Measurements from ENCODE around the gene LYPD3.

DNA sequence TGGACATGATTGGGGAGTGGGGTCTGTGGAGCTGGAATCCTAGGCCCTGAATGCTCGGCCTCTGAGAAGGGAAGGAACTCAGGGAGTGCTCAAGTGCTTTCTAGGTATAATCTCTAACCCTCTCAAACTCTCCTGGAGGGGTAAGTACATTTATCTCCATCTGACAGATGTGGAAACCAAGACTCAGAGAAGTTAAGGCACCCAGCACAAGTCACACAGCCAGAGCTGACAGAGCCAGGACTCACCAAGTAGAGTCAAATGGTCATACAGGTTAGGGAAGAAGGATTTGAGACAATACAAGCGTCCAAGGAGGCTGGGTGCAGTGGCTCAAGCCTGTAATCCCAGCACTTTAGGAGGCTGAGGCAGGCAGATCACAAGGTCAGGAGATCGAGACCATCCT is 12.9 kb upstream of the LYPD3 start:
- TF ChIP-seq, protein P1, sequence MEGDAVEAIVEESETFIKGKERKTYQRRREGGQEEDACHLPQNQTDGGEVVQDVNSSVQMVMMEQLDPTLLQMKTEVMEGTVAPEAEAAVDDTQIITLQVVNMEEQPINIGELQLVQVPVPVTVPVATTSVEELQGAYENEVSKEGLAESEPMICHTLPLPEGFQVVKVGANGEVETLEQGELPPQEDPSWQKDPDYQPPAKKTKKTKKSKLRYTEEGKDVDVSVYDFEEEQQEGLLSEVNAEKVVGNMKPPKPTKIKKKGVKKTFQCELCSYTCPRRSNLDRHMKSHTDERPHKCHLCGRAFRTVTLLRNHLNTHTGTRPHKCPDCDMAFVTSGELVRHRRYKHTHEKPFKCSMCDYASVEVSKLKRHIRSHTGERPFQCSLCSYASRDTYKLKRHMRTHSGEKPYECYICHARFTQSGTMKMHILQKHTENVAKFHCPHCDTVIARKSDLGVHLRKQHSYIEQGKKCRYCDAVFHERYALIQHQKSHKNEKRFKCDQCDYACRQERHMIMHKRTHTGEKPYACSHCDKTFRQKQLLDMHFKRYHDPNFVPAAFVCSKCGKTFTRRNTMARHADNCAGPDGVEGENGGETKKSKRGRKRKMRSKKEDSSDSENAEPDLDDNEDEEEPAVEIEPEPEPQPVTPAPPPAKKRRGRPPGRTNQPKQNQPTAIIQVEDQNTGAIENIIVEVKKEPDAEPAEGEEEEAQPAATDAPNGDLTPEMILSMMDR (IDR thresholded peaks at IDR 0.05; ENCODE audit: low read depth, low read length), result no peak
- TF ChIP-seq, protein P2, sequence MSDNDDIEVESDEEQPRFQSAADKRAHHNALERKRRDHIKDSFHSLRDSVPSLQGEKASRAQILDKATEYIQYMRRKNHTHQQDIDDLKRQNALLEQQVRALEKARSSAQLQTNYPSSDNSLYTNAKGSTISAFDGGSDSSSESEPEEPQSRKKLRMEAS (IDR thresholded peaks at IDR 0.05; ENCODE audit: low read depth, low read length), result no peak
